Ovary (tissue), 9 donors: Measurements from ENCODE around the gene BRAT1. TPM values are rescaled to one million over a fixed set of nuclear protein-coding genes. Genes with fewer than 3 reads are reported as not detected.

Experiments used
- DNase-seq, 5 donors: peaks; one replicate each; pipeline ENCODE4 v3.0.0-alpha.2; 2019 to 2020
- H3K27ac ChIP-seq, 2 donors: fragments of 200-600 bp; one replicate each; pipeline versions ENCODE4 v1.5.1 to v1.8.0; 2019 to 2022
- H3K27me3 ChIP-seq: fragments of 200-600 bp; one replicate; pipeline ENCODE4 v1.8.0; 2022
- H3K36me3 ChIP-seq: fragments of 200-600 bp; sonication (generic); one replicate; pipeline ENCODE4 v1.5.1; 2019
- H3K4me1 ChIP-seq: one replicate; pipeline ENCODE4 v1.8.1; 2013; ENCODE audit warnings: mild to moderate bottlenecking, moderate library complexity; ENCODE audit not compliant: insufficient read depth
- H3K4me3 ChIP-seq: fragments of 200-600 bp; sonication (generic); one replicate; pipeline ENCODE4 v1.5.1; 2017
- H3K9me3 ChIP-seq, 2 donors: fragments of 200-600 bp in 1 of 2; sonication (generic) in 1 of 2; one replicate each; pipeline versions ENCODE4 v1.5.1 to v1.8.1; 2013 to 2019; ENCODE audit warnings: mild to moderate bottlenecking in 1 of 2, moderate library complexity in 1 of 2
- EP300 ChIP-seq: sonication (generic); formaldehyde crosslinking; IDR thresholded peaks from one replicate; pipeline ENCODE4 v1.6.1; 2017; ENCODE audit warnings: antibody characterized with exemption
- POLR2A ChIP-seq: fragments of 450-650 bp; IDR thresholded peaks from one replicate; pipeline ENCODE4 v1.6.1; 2017; ENCODE audit warnings: antibody characterized with exemption, mild to moderate bottlenecking, moderate library complexity
- WGBS, 3 donors: extraction: QIAGEN DNeasy Blood & Tissue Kit in 1 of 3; methylation state at CpG; one replicate each; pipeline versions ENCODE4 v1.1.5 to v1.1.7; 2013 to 2017; 5-methylcytosine and 5-hydroxymethylcytosine counted together
- intact Hi-C, 4 donors: fragments of 100-400 bp; cut with DNase I; formaldehyde crosslinking; loops; one replicate each; pipeline versions ENCODE4 v1.11.0 to v1.15.1; 2022 to 2023
- polyA plus RNA-seq, 2 donors: library from polyadenylated mRNA; stranded (reverse); fragments of 200-250 nt in 1 of 2; fragments of 350-450 nt in 1 of 2; fragmentation: Illumina TruSeq in 1 of 2; extraction: RNeasy Lipid Tissue Mini Kit (QIAGEN cat#74804) in 1 of 2; gene quantifications; one replicate each; pipeline ENCODE4 v1.2.3, GENCODE V29; 2013 to 2014
- total RNA-seq, 7 donors: library from RNA; depleted of rRNA in 2 of 7; stranded (reverse); fragments of >200 nt in 2 of 7; fragmentation: NEBNext Ultra II Directional in 3 of 7; extraction: Animal tissue kit (Norgen Biotek cat#: 25700) in 3 of 7; gene quantifications; one replicate each; pipeline versions ENCODE4 v1.1.0 to v1.2.4, GENCODE V29; 2016 to 2023
- TF ChIP-seq, protein P1 (sequence below), 3 donors: fragments of 450-650 bp in 2 of 3; fragments of 200-600 bp in 1 of 3; IDR thresholded peaks; one replicate each; pipeline versions ENCODE4 v1.5.1 to v1.8.0; 2016 to 2022; ENCODE audit warnings: antibody characterized with exemption in 3 of 3, mild to moderate bottlenecking in 1 of 3
- donor health status: DM: no; HTN: no; CAD: no; lungs with moderate emphysema.
- donor health status: DM: no; HTN: no; CAD: no.
- donor health status: Bipolar disorder and iron deficiency.
- donor health status: DM: yes; HTN: yes; CAD: no.
- donor health status: DM: no; HTN: no; CAD: no.
- donor health status: DM: yes; HTN: yes; CAD: no.

Gene BRAT1
- total and polyA plus RNA-seq, 9 donors: 1.3 to 39.1 (median 30.2) TPM

DNA sequence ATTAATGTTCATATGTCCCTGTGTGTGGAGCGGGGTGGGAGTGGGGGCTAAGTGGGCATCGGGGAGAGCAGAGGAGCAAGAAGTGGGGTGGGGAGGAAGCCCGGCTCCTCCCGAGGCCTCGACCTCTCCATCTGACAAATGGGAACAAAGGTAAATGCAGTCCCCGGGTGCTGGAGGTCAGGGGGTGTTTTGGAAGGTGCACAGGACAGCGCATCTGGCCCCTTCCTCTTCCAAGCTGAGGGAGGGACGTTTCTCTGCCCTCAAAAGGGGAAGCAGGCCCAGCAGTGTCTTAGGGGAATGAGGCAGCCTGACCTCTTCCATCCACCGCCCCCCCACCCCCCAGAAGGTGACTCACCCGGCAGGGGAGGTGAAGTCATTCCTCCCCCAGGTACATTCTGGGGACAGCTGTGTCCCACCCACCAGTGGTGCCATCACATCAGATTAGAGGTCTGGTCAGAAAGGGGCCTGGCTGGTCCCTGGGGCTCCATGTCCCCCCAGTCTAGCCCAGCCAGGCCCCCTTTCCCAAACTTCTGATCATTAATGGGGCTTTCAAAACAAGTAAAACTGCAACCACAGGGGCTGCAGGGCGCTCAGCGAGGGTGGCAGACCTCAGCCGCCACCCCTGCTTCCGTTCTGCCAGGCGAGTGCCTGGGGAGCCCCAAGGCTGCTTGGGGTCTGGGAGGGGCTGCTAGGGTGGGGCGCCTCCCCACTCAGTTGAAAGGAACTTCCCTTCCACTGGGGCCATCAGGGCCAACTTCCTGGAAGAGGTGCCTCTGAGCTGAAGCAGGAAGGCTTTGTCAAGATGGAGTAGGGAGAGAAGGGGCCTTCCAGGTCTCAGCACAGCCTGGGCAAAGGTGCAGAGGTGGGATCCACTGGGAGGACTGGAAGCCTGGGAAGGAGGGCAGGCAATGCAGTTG is 25.0 kb downstream of the BRAT1 start:
- DNase-seq: no peak
- Histone ChIP-seq H3K27ac (no peak overlapping the region), H3K4me3 (no peak overlapping the region), H3K4me1 (no peaks in the 10 kb centered on the region), H3K27me3 (no peaks in the 10 kb centered on the region), H3K36me3 (no peaks in the 10 kb centered on the region), H3K9me3 (no peaks in the 10 kb centered on the region)
- intact Hi-C loops: no loop called here
- TF ChIP-seq, protein P1, sequence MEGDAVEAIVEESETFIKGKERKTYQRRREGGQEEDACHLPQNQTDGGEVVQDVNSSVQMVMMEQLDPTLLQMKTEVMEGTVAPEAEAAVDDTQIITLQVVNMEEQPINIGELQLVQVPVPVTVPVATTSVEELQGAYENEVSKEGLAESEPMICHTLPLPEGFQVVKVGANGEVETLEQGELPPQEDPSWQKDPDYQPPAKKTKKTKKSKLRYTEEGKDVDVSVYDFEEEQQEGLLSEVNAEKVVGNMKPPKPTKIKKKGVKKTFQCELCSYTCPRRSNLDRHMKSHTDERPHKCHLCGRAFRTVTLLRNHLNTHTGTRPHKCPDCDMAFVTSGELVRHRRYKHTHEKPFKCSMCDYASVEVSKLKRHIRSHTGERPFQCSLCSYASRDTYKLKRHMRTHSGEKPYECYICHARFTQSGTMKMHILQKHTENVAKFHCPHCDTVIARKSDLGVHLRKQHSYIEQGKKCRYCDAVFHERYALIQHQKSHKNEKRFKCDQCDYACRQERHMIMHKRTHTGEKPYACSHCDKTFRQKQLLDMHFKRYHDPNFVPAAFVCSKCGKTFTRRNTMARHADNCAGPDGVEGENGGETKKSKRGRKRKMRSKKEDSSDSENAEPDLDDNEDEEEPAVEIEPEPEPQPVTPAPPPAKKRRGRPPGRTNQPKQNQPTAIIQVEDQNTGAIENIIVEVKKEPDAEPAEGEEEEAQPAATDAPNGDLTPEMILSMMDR (IDR thresholded peaks at IDR 0.05): no peak
- TF ChIP-seq POLR2A (no peak), EP300 (no peak)
- WGBS, 3 donors: 73 to 81% (median 80%) methylated on average over 16 of the region's 16 CpGs

DNA sequence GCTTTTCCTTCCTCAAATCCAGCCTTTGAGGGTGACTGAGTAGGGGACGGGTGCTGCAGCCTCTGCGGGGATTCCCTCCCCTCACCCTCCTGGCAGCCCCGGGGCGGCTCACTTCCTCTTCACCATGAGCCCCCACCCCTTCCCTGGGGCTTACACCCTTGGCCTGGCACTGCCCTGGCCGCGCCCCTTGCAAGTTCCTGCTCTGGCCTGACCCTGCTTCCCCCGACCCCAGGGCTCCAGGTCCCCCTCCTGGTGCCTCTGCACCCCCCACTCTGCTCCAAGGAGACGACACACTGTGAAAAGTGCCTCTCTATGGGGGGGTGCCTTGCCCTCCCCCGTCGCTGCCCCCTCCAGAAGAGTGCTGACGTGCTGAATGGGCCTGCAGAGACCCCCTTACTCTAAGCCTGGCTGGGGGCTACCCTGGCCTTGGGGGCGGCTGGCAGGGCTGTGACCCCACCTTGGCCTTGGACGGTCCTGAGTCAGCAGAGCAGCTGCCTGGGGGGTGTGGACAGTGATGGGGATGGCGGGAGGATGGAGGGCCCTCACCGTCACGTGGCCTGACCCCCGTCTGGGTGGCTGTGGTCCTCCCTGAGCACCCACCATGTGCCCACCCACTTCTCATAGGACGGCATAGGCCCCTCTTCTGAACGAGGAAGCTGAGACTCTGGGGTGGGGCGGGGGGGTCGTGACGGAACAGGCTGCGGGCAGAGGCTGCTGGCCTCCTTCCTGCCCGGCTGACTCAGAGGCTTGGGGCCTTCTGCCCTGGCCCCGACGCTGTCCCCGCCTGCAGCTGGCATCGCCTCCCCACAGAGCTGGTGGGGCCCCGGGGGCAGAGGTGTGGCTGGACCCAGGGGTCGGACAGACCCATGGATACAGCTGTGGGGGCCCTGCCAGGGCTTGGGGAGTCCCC is 25.9 kb downstream of the BRAT1 start:
- H3K4me1 ChIP-seq: no peaks in the 10 kb centered on the region
- no peak for DNase-seq

GRCh38 chr7:2528481-2529095 is 26.7 kb downstream of the BRAT1 start:
- H3K4me1 ChIP-seq: peaks cover 4% of the 10 kb centered on the region
- H3K36me3 ChIP-seq: no peaks in the 10 kb centered on the region
- H3K4me3 ChIP-seq: no peak overlapping the region
- H3K27me3 ChIP-seq: no peaks in the 10 kb centered on the region
- H3K27ac ChIP-seq: no peak overlapping the region
- H3K9me3 ChIP-seq: no peaks in the 10 kb centered on the region
- DNase-seq: no peak
- 79 to 83% (median 81%) methylated on average over 18 of the region's 18 CpGs for WGBS, 3 donors
- intact Hi-C loops: no loop called here
- TF ChIP-seq, protein P1 (IDR thresholded peaks at IDR 0.05): no peak
- TF ChIP-seq POLR2A: no peak
- no peak for TF ChIP-seq EP300

More for the DNA sequence above, 25.9 kb downstream of the BRAT1 start:
- Histone ChIP-seq H3K9me3 (no peaks in the 10 kb centered on the region), H3K27ac (no peak overlapping the region), H3K4me3 (no peak overlapping the region), H3K27me3 (no peaks in the 10 kb centered on the region), H3K36me3 (no peaks in the 10 kb centered on the region)
- TF ChIP-seq EP300 (no peak), POLR2A (no peak)
- TF ChIP-seq, protein P1 (IDR thresholded peaks at IDR 0.05): no peak
- WGBS, 3 donors: 59 to 61% (median 60%) methylated on average over 26 to 30 of the region's 30 CpGs
- intact Hi-C loops: no loop called here
